ENCODE measurements around the gene SPAG17.

GRCh38 chr1:118032883-118033282 lies 152.1 kb downstream of the SPAG17 start:
- TF ChIP-seq CTCF (IDR thresholded peaks at IDR 0.05 in 2 of 3, conservative IDR thresholded peaks at IDR 0.05 in 1 of 3; ENCODE audit: borderline replicate concordance in 1 of 3, insufficient read depth in 1 of 3, low read depth in 2 of 3, low read length in 2 of 3) (no peak), EZH2phosphoT487 (IDR thresholded peaks at IDR 0.05; ENCODE audit: borderline replicate concordance) (no peak), EZH2 (IDR thresholded peaks at IDR 0.05) (no peak), ZNF274 (IDR thresholded peaks at IDR 0.05; ENCODE audit: low read depth, low read length) (no peak), POLR2A (IDR thresholded peaks at IDR 0.05; ENCODE audit: borderline replicate concordance, extremely low read depth, insufficient read depth, insufficient read length) (no peak), SP1 (IDR thresholded peaks at IDR 0.05; ENCODE audit: low read depth) (no peak), CEBPB (IDR thresholded peaks at IDR 0.05; ENCODE audit: low read depth) (no peak), POLR2AphosphoS5 (IDR thresholded peaks at IDR 0.05; ENCODE audit: low read depth, low read length) (no peak), ATF3 (IDR thresholded peaks at IDR 0.05) (no peak), JUND (IDR thresholded peaks at IDR 0.05) (no peak), REST (IDR thresholded peaks at IDR 0.05; ENCODE audit: low read depth) (no peak), SIN3A (IDR thresholded peaks at IDR 0.05; ENCODE audit: low read depth) (no peak), ELF1 (IDR thresholded peaks at IDR 0.05; ENCODE audit: borderline replicate concordance, low read depth) (no peak)

Measured in HCT116 (cell line).